Erythroblast (primary cell): Measurements from ENCODE around the gene BEX5.

ENCODE experiments used
- GATA1 ChIP-seq: IDR thresholded peaks from 2 replicates; pipeline ENCODE4 v1.6.1; 2011; ENCODE audit warnings: low read depth, mild to moderate bottlenecking, control low read depth, low read length, moderate library complexity
- POLR2A ChIP-seq: IDR thresholded peaks from 2 replicates; pipeline ENCODE4 v1.6.1; 2011; ENCODE audit warnings: mild to moderate bottlenecking, low read length

GRCh38 chrX:102126863-102127262, 28.9 kb downstream of the BEX5 start:
- no peak for TF ChIP-seq POLR2A
- TF ChIP-seq GATA1, result no peak
